Activated T-helper 1 cell treated with anti-CD3 and anti-CD28 coated beads, Interleukin-12 subunit alpha, Interleukin-12 subunit beta, Interleukin-2, Interleukin-4 antibody, amounts not matched to agents 30 ng/mL and 10 ng/mL and 1 ng/mL, durations not matched to agents 14 hours and 24 hours and 36 hours (primary cell): ENCODE data around the gene NKX1-2. TPM values are rescaled to one million over a fixed set of nuclear protein-coding genes. Genes with fewer than 3 reads are reported as not detected.

Source experiments
- DNase-seq: peaks from one replicate; pipeline ENCODE4 v3.0.0; 2021; ENCODE audit warnings: low spot score
- H3K27ac Mint-ChIP-seq: one replicate; pipeline ENCODE4 v1.8.0; 2021; ENCODE audit warnings: mild to moderate bottlenecking, mixed read lengths
- H3K27me3 Mint-ChIP-seq: one replicate; pipeline ENCODE4 v1.8.0; 2022; ENCODE audit warnings: mild to moderate bottlenecking, moderate library complexity, mixed read lengths; ENCODE audit not compliant: insufficient read depth
- H3K36me3 Mint-ChIP-seq: one replicate; pipeline ENCODE4 v1.8.0; 2021; ENCODE audit warnings: low read depth, mixed read lengths
- H3K4me1 Mint-ChIP-seq: one replicate; pipeline ENCODE4 v1.8.0; 2021; ENCODE audit warnings: low read depth, mixed read lengths
- H3K4me3 Mint-ChIP-seq: one replicate; pipeline ENCODE4 v1.8.0; 2021; ENCODE audit warnings: mild to moderate bottlenecking, moderate library complexity, mixed read lengths
- H3K9me3 Mint-ChIP-seq: one replicate; pipeline ENCODE4 v1.8.0; 2021; ENCODE audit warnings: mixed read lengths
- intact Hi-C: fragments of 100-400 bp; cut with micrococcal nuclease; formaldehyde crosslinking; loops from one replicate; pipeline ENCODE4 v1.15.1; 2024
- total RNA-seq: library from RNA; stranded (reverse); gene quantifications from 2 replicates; pipeline ENCODE4 v1.2.3, GENCODE V29; 2022

Gene NKX1-2
- total RNA-seq, 1 donor from 2014 or later: not detected

DNA sequence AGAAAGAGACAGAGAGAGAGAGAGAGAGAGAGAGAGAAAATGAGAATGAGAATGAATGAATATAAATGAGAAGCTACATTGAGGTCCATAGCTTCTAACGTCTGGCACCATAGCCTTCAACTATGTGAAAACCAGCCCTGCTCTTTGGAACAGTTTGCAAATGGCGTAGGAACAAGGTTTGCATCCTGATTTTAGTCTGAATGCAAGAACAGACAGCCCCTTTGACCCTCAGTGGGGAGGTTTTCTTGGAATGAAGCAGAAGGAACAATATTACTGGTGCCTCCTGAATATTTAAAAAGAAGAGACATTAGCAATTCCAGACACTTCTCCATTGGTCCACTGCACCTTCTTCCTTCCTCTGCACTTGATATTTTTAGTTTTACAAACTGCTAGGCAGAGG is 34.8 kb upstream of the NKX1-2 start:
- no peak for DNase-seq
- Mint-ChIP-seq H3K27me3 (peaks cover 2% of the 10 kb centered on the region), H3K27ac (no peak overlapping the region), H3K36me3 (no peaks in the 10 kb centered on the region), H3K9me3 (no peaks in the 10 kb centered on the region), H3K4me1 (no peaks in the 10 kb centered on the region), H3K4me3 (no peak overlapping the region)
- intact Hi-C loops: no loop called here

DNA sequence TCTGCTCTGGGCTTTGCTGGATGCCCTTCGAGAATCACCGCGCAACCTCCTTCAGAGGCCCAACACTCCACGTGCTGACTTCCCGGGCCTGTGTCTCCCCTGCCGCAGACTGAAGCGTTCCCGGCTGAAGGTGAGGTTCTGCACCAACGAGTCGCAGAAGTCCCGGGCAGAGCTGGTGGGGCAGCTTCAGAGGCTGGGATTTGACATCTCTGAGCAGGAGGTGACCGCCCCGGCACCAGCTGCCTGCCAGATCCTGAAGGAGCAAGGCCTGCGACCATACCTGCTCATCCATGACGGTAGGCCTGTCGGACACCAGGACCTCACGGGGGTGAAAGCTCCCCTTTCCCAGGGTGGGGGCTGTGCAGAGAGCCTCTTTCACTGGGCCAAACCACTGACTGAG is 34.2 kb upstream of the NKX1-2 start:
- H3K27ac Mint-ChIP-seq: no peak overlapping the region
- no peak for DNase-seq
- no peak overlapping the region for H3K4me3 Mint-ChIP-seq
- H3K9me3 Mint-ChIP-seq: no peaks in the 10 kb centered on the region
- intact Hi-C loops: no loop called here
- H3K4me1 Mint-ChIP-seq: no peaks in the 10 kb centered on the region
- no peaks in the 10 kb centered on the region for H3K36me3 Mint-ChIP-seq
- H3K27me3 Mint-ChIP-seq: peaks cover 2% of the 10 kb centered on the region

DNA sequence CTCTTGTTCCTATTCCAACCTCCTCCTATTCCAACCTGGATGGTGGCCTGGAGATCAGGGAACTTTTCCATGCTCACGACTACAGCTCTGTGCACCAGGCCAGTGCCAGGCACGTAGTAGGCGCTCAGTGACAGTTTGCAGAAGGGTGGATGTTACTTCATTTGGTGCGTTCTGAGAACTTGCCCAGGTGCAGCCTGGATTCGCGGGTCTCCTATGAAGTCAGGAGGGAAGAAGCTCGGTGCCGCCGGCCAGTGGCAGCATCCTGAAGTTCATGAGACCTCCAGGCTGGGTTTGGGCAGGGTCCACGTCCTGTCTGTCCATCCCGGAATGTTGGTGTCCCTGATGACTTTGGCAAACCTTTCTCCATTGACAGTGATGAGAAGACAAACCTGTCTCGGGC is 33.0 kb upstream of the NKX1-2 start:
- H3K27ac Mint-ChIP-seq: no peak overlapping the region
- H3K9me3 Mint-ChIP-seq: no peaks in the 10 kb centered on the region
- DNase-seq: no peak
- no peaks in the 10 kb centered on the region for H3K36me3 Mint-ChIP-seq
- H3K4me1 Mint-ChIP-seq: no peaks in the 10 kb centered on the region
- H3K4me3 Mint-ChIP-seq: no peak overlapping the region
- peaks cover 2% of the 10 kb centered on the region for H3K27me3 Mint-ChIP-seq
- intact Hi-C loops: no loop called here

DNA sequence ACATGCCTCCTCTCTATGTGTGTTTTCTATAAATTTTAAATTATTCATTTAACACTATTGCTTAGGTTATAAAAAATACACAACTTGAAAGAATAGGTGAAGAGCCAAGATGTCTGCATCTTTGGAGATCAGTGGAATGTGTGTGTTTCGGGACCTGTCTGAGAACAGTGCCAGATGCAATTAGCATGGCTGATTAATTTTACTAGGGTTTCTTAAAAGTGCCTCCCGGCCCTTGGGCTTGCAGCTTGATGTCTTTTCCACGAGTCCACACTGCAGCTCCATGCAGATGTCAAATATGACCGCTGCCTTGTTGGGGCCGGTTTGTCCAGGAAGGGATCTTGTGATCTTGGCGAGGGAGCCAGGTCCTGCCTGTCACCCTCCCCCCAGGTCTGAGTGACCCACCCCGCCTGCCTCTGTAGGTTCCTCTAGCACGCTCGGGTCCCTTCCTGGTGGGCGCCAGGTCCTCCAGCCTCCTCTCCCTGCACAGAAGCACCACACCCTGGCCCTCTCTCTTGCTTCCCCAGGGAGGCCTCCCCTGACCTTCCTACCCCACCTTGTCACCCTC is 32.5 kb upstream of the NKX1-2 start:
- no peaks in the 10 kb centered on the region for H3K9me3 Mint-ChIP-seq
- no peak for DNase-seq
- no peak overlapping the region for H3K27ac Mint-ChIP-seq
- H3K27me3 Mint-ChIP-seq: peaks cover 2% of the 10 kb centered on the region
- intact Hi-C loops: no loop called here
- no peak overlapping the region for H3K4me3 Mint-ChIP-seq
- H3K36me3 Mint-ChIP-seq: no peaks in the 10 kb centered on the region
- no peaks in the 10 kb centered on the region for H3K4me1 Mint-ChIP-seq

DNA sequence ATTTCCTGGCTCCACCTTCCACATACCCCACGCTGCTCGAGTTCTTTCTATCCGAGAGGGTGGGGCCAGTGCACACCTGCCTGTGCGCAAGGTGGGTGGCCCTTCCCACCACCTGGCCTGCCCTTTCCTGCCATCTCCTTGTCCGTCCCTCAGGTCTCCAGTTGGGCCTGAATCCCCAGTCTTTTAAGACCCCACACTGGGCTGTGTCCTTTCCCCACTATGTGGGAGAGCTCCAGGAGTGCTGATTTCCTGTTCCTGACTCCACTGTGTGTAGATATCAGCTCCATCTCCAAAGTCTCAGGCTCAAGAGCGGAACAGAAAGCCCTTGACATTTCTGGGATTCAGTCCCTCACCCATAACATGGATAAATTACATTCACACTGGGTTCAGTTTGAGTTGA is 31.9 kb upstream of the NKX1-2 start:
- no peaks in the 10 kb centered on the region for H3K36me3 Mint-ChIP-seq
- no peak overlapping the region for H3K27ac Mint-ChIP-seq
- H3K4me3 Mint-ChIP-seq: no peak overlapping the region
- H3K4me1 Mint-ChIP-seq: no peaks in the 10 kb centered on the region
- DNase-seq: no peak
- no peaks in the 10 kb centered on the region for H3K9me3 Mint-ChIP-seq
- peaks cover 2% of the 10 kb centered on the region for H3K27me3 Mint-ChIP-seq
- intact Hi-C loops: no loop called here

DNA sequence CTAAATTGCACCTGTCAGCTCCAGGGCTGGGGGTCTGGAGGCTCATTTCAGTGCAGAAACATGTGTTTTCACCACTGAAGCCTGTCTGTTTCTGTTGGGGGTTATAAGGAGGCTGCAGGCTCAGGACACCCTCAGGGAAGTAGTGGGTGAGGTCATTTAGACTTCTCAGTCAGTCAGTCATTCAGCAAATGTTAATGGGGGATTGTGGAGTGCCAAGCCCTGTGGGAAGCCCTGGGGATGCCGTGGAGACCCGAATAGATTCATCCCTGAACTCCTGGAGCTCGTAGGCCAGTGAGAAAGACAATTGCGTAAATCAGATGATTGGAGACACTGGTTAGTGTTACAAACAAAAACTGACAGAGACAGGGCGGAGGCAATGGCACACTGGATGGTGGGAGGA is 31.0 kb upstream of the NKX1-2 start:
- DNase-seq: no peak
- Mint-ChIP-seq H3K4me1 (no peaks in the 10 kb centered on the region), H3K27ac (no peak overlapping the region), H3K27me3 (peaks cover 2% of the 10 kb centered on the region), H3K4me3 (no peak overlapping the region), H3K9me3 (no peaks in the 10 kb centered on the region), H3K36me3 (no peaks in the 10 kb centered on the region)
- intact Hi-C loops: no loop called here

DNA sequence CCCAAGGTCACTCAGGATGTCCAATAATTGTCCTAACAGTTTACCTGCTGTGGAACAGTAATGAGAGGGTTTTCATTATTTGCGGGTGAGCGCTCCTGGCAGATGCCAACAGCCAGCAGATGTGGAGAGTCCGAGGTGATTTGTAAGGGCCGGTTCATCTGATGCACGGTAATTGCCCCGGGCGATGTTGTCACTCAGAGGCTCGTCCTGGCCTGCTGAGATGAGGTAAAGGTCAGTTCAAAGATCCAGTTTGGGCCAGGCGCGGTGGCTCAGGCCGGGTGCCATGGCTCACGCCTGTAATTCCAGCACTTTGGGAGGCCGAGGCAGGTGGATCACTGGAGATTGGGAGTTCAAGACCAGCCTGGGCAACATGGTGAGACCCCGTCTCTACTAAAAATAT is 28.7 kb upstream of the NKX1-2 start:
- H3K27me3 Mint-ChIP-seq: peaks cover 2% of the 10 kb centered on the region
- no peak overlapping the region for H3K27ac Mint-ChIP-seq
- H3K36me3 Mint-ChIP-seq: no peaks in the 10 kb centered on the region
- no peak overlapping the region for H3K4me3 Mint-ChIP-seq
- H3K4me1 Mint-ChIP-seq: no peaks in the 10 kb centered on the region
- no peak for DNase-seq
- intact Hi-C loops: no loop called here
- H3K9me3 Mint-ChIP-seq: no peaks in the 10 kb centered on the region

DNA sequence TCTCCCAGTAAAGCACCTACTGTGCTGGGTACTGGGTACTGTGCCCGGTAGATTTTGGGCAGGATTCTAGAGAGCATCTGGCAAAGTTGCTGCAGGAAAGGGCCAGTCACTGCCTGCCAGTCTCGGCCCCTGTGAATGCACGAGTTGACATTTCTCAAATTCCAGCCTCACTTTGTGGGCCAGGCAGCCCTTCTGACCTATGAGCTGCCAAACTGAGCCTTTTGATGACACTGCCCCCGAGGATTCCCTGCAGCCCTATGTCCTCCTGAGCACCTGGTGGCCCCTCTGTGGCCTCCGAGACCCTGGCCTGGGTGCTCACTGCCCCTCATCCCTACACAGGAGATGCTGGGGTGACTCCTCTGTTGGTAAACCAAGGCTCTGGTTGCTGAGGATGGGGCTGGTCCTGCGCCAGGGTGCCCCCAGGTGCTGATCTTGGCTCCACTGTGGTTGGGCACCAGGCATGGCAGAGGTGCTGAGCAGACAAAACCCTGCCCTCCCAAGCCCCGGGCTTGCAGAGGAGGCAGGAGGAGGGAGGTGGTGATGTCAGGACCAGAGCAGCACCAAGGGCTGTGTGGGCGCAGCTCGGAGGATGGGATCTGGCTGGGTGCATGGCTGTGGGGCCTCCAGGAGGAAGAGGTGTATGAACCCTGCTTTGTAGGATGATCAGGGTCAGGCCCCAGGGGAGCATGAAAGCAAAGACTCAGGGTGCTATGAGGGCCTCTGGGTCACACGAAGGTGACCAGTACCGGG is 28.0 kb upstream of the NKX1-2 start:
- H3K9me3 Mint-ChIP-seq: no peaks in the 10 kb centered on the region
- no peak overlapping the region for H3K4me3 Mint-ChIP-seq

DNA sequence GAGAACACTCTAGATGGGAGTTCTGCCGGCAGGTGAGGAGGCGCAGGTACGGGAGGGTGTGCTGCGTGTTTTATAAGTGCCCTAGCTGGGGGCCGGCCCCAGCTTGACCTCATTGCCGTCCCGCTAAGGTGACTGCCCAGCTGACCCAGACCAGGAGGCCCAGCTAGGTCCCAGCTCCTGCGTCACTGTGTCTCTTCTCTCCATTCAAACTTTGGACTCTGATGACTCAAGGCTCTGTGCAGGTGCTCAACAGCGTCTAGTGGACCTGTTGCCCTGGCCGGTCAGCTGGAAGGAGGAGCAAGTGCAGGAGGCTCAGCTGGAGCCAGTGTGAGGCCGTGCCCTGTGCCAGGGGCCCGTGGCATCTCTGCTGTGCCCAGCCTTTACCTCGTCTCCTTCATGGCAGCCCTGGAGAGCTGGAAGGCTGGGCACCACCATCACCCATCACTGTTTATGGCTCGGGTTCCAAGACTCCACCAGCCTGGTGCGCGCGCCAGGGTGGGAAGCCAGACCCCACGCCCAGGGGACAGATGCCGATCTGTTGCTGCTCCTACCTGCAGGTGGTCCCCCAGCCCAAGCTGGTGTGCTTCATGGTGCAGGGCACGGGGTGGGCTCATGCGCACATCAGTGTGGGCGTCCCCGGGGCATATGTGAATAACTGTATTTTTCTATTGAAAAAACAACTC is 26.3 kb upstream of the NKX1-2 start:
- no peaks in the 10 kb centered on the region for H3K36me3 Mint-ChIP-seq
- H3K27me3 Mint-ChIP-seq: peaks cover 2% of the 10 kb centered on the region
- H3K27ac Mint-ChIP-seq: no peak overlapping the region
- H3K4me3 Mint-ChIP-seq: no peak overlapping the region
- intact Hi-C loops: no loop called here
- DNase-seq: no peak
- H3K9me3 Mint-ChIP-seq: no peaks in the 10 kb centered on the region
- H3K4me1 Mint-ChIP-seq: no peaks in the 10 kb centered on the region

More for the DNA sequence above, 28.0 kb upstream of the NKX1-2 start:
- Mint-ChIP-seq H3K27ac (no peak overlapping the region), H3K27me3 (peaks cover 2% of the 10 kb centered on the region), H3K4me1 (no peaks in the 10 kb centered on the region), H3K36me3 (no peaks in the 10 kb centered on the region)
- intact Hi-C loops: no loop called here
- DNase-seq: no peak

DNA sequence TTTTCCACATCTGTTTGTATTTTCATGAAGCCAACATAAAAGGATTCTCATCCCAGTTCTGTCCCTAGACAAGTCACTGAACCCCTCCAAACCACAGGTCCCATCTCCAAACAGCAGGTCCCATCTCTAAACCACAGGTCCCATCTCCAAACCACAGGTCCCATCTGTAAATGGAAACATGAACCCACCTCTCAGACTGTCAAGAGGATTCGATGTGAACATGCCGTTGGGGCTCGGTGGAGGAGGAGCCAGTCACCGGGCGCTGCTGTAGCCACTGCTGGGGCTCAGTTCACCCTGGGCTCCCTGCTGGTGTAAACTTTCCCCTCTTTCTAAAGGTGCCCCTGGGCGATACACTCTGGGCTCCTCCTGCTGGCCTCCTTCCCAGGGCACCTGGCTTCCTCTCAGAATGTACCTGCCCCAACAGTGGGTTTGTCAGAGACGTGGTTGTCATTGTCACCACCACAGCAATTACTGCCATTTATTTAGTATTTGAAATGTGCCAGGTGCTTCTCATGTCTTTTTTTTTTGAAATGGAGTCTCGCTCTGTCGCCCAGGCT is 24.8 kb upstream of the NKX1-2 start:
- intact Hi-C loops: no loop called here
- no peak overlapping the region for H3K4me3 Mint-ChIP-seq

DNA sequence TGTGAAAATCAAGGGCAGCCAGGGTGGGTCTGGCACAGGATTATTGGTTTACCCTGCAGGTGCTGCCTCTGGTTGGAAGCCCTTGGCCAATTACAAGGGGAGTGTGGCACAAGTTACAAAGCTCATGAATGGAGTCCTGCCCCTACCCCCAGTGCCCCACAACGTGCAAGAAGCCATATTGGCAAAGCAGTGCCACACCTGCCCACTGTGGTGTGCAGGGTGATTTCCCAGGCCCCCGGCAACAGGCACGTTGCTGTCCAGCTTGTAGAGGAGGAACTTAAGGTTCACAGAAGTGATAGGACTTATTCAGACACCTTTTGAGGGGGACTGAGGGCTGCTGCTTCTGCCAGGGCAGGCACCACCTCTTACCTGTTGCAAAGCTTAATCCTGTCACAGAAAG is 23.2 kb upstream of the NKX1-2 start:
- Mint-ChIP-seq H3K27ac (no peak overlapping the region), H3K4me3 (no peak overlapping the region), H3K9me3 (no peaks in the 10 kb centered on the region), H3K27me3 (peaks cover 2% of the 10 kb centered on the region), H3K36me3 (no peaks in the 10 kb centered on the region), H3K4me1 (no peaks in the 10 kb centered on the region)
- intact Hi-C loops: no loop called here
- DNase-seq: no peak

More for the DNA sequence above, 24.8 kb upstream of the NKX1-2 start:
- Mint-ChIP-seq H3K36me3 (no peaks in the 10 kb centered on the region), H3K27me3 (peaks cover 2% of the 10 kb centered on the region), H3K9me3 (no peaks in the 10 kb centered on the region), H3K4me1 (no peaks in the 10 kb centered on the region), H3K27ac (no peak overlapping the region)
- no peak for DNase-seq

DNA sequence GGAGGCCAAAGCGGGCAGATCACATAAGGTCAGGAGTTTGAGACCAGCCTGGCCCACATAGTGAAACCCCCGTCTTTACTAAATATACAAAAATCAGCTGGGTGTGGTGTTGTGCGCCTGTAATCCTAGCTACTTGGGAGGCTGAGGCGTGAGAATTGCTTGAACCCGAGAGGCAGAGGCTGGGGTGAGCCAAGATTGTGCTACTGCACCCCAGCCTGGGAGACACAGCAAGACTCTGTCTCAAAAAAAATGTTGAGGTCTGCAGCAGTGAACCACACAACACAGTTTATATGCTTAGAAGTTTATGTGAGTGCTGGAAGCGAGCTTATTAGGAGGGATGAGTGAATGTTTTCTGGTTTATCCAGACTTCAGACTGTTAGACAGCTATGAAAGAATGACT is 22.2 kb upstream of the NKX1-2 start:
- Mint-ChIP-seq H3K36me3 (no peaks in the 10 kb centered on the region), H3K27me3 (peaks cover 2% of the 10 kb centered on the region), H3K4me3 (no peak overlapping the region), H3K9me3 (no peaks in the 10 kb centered on the region), H3K27ac (no peak overlapping the region), H3K4me1 (no peaks in the 10 kb centered on the region)
- intact Hi-C loops: no loop called here
- no peak for DNase-seq
